Heart right ventricle (tissue), 16 donors: ENCODE results near the gene GVQW3. TPM values are rescaled to one million over a fixed set of nuclear protein-coding genes. Genes with fewer than 3 reads are reported as not detected.

Experiments
- ATAC-seq, 8 donors: fragments of 200-7000 bp; cut with Tn5 transposase; one replicate each; pipeline ENCODE4 v1.9.1; 2020; ENCODE audit warnings: mild to moderate bottlenecking in 8 of 8, moderate library complexity in 8 of 8, moderate number of reproducible peaks in 1 of 8
- DNase-seq, 2 donors: peaks; one replicate each; pipeline ENCODE4 v3.0.0-alpha.2; 2020
- H3K27ac ChIP-seq, 10 donors: fragments of 200-600 bp; sonication (generic) in 2 of 10; one replicate each; pipeline versions ENCODE4 v1.5.0 to v1.8.0; 2020 to 2022; ENCODE audit warnings: mild to moderate bottlenecking in 3 of 10
- H3K27me3 ChIP-seq, 7 donors: fragments of 200-600 bp; one replicate each; pipeline ENCODE4 v1.8.0; 2021 to 2022; ENCODE audit warnings: mild to moderate bottlenecking in 2 of 7
- H3K36me3 ChIP-seq, 9 donors: fragments of 200-600 bp; sonication (generic) in 1 of 9; one replicate each; pipeline versions ENCODE4 v1.5.0 to v1.8.0; 2020 to 2022; ENCODE audit warnings: mild to moderate bottlenecking in 2 of 9
- H3K4me1 ChIP-seq, 9 donors: fragments of 200-600 bp; sonication (generic) in 1 of 9; one replicate each; pipeline versions ENCODE4 v1.5.0 to v1.8.0; 2020 to 2022; ENCODE audit warnings: mild to moderate bottlenecking in 4 of 9
- H3K4me3 ChIP-seq, 10 donors: fragments of 200-600 bp; sonication (generic) in 2 of 10; one replicate each; pipeline versions ENCODE4 v1.5.0 to v1.8.0; 2020 to 2022; ENCODE audit warnings: mild to moderate bottlenecking in 7 of 10, moderate library complexity in 2 of 10
- H3K9me3 ChIP-seq, 11 donors: fragments of 200-600 bp in 10 of 11; sonication (generic) in 2 of 11; one replicate each; pipeline versions ENCODE4 v1.5.0 to v1.8.0; 2013 to 2022; ENCODE audit warnings: mild to moderate bottlenecking in 2 of 11, control low read depth in 1 of 11, moderate library complexity in 1 of 11
- CTCF ChIP-seq, 9 donors: fragments of 200-600 bp; sonication (generic) in 2 of 9; IDR thresholded peaks; one replicate each; pipeline versions ENCODE4 v1.5.0 to v1.8.0; 2021 to 2022; ENCODE audit warnings: antibody characterized with exemption in 9 of 9, mild to moderate bottlenecking in 5 of 9, moderate library complexity in 1 of 9
- WGBS, 2 donors: extraction: QIAGEN DNeasy Blood & Tissue Kit; methylation state at CpG; one replicate each; pipeline ENCODE4 v1.1.7; 2013; ENCODE audit warnings: inconsistent platforms in 1 of 2; 5-methylcytosine and 5-hydroxymethylcytosine counted together
- intact Hi-C, 10 donors: fragments of 100-400 bp; cut with DNase I; formaldehyde crosslinking; loops; one replicate each; pipeline versions ENCODE4 v1.11.1 to v1.14.2; 2022
- long read RNA-seq, 3 donors: library from polyadenylated mRNA; unstranded; transcript quantifications; one replicate each; pipeline ENCODE4 v2.0.0, GENCODE V29; 2020 to 2021
- polyA plus RNA-seq, 2 donors: library from polyadenylated mRNA; stranded (reverse); fragments of 200-250 nt; gene quantifications; one replicate each; pipeline ENCODE4 v1.2.3, GENCODE V29; 2013
- total RNA-seq, 10 donors: library from RNA; stranded (reverse); fragmentation: NEBNext Ultra II Directional in 3 of 10; extraction: Animal tissue kit (Norgen Biotek cat#: 25700) in 3 of 10; gene quantifications; one replicate each; pipeline versions ENCODE4 v1.2.1 to v1.2.4, GENCODE V29; 2021 to 2023
- donor health status: Arrhythmogenic right ventricular cardiomyopathy.
- donor health status: ischemic (EF 13 %, LVEDD 7.1; RV severe dilation, severe dysfunction).
- donor health status: healthy with polysubstance abuse.
- donor health status: DM: no; HTN: yes; CAD: no.
- donor health status: DM: no; HTN: no; CAD: no.
- donor health status: ischemic (EF 25% LVEDD 6.9; RV normal size, moderate dysfunction).
- donor health status: ischemic (EF 25% LVEDD 5.7; RV mildly dilated, moderate dysfunction).
- donor health status: healthy.
- donor health status: DM: yes; HTN: yes; CAD: no.
- donor health status: Ischemic cardiomyopathy.
- donor health status: ischemic (EF 35%, LVEDD 5.7; RV mildly dilated, moderate dysfunction).
- donor health status: nonischemic (EF 11% LVEDD 7.7; RV severe dilation, severe dysfunction).
- donor health status: DM: yes; HTN: yes; CAD: no.
- donor health status: PGD.
- donor health status: ischemic (EF 29% LVEDD 5.4; RV normal size, mild dysfunction).
- donor health status: nonischemic (EF 23%, LVEDD 6.1; RV moderate dilation, normal function).

GVQW3 gene
- total RNA-seq (1 to 10 TPM in 9 of 10 donors, under 1 TPM in 1; 0.93 to 2.7 (median 1.8) TPM), polyA plus RNA-seq (under 1 TPM; 0.37 to 0.41 TPM)
- long read RNA-seq, donor 1, partial matches to known transcripts = 0 of 1 reads
- long read RNA-seq, donor 1, other reads (novel, unspliced or antisense) = 0 of 1 reads
- long read RNA-seq, donor 2, partial matches to known transcripts = 0 of 3 reads
- long read RNA-seq, donor 2, other reads (novel, unspliced or antisense) = 2 of 3 reads
- long read RNA-seq, donor 3 = 0 reads

GRCh38 chr11:76380977-76381719, at the start of gene GVQW3, which contains the start of gene THAP12:
GVQW3 (plus strand) TSS chr11:76381323; CDS start chr11:76381829, 506 bp downstream.
THAP12 (minus strand) TSS chr11:76381132; CDS start chr11:76380836, 296 bp downstream.
- DNase-seq (peak; percentile 98 to 99), ATAC-seq (peak; percentile 97 to 99 (median 99))
- Histone ChIP-seq H3K4me1 (peaks cover 2 to 49% (median 36%) of the 10 kb centered on the region in 9 donors), H3K9me3 (no peaks in the 10 kb centered on the region), H3K36me3 (no peaks in the 10 kb centered on the region), H3K27me3 (no peaks in the 10 kb centered on the region), H3K27ac (peak within 1 kb of the TSS; percentile 42 to 94 (median 91)), H3K4me3 (peak within 1 kb of the TSS; percentile 67 to 99 (median 94))
- TF ChIP-seq CTCF (IDR thresholded peaks at IDR 0.05) = peak in 4 of 9 donors; percentile 39 to 54 (median 46)
- WGBS, 2 donors = 0 to 1% methylated on average over 58 to 69 of the region's 69 CpGs
- intact Hi-C loops = loop anchor here in 8 of 10 donors (1.0 to 10.0 kb wide), 5 partner anchors 61 to 174 kb away; partner anchors contain the start of genes EMSY (in 3 of the 8) and WNT11 (in 1 of the 8)

- H3K27ac ChIP-seq = no peak overlapping the region
- intact Hi-C loops = no loop called here
- H3K4me1 ChIP-seq = peaks cover 0 to 36% (median 17%) of the 10 kb centered on the region in 9 donors
- no peak overlapping the region for H3K4me3 ChIP-seq
- H3K36me3 ChIP-seq = no peaks in the 10 kb centered on the region
- no peak for DNase-seq
- WGBS, 2 donors = 96 to 98% methylated on average over 5 of the region's 5 CpGs
- ATAC-seq = no peak
- H3K27me3 ChIP-seq = no peaks in the 10 kb centered on the region
- TF ChIP-seq CTCF (IDR thresholded peaks at IDR 0.05) = no peak
- peaks cover 0 to 13% (median 0%) of the 10 kb centered on the region in 11 donors for H3K9me3 ChIP-seq
These were observed 46.2 kb upstream of the GVQW3 start for GRCh38 chr11:76334826-76335389.

- no peak overlapping the region for H3K27ac ChIP-seq
- H3K27me3 ChIP-seq = no peaks in the 10 kb centered on the region
- ATAC-seq = peak in 2 of 8 donors; percentile 10 to 39
- intact Hi-C loops = no loop called here
- H3K9me3 ChIP-seq = peaks cover 0 to 13% (median 0%) of the 10 kb centered on the region in 11 donors
- DNase-seq = no peak
- TF ChIP-seq CTCF (IDR thresholded peaks at IDR 0.05) = no peak
- peaks cover 0 to 40% (median 20%) of the 10 kb centered on the region in 9 donors for H3K4me1 ChIP-seq
- H3K4me3 ChIP-seq = no peak overlapping the region
- H3K36me3 ChIP-seq = no peaks in the 10 kb centered on the region
These were observed 45.3 kb upstream of the GVQW3 start for GRCh38 chr11:76335842-76336241.

GRCh38 chr11:76336597-76336996, 44.5 kb upstream of the GVQW3 start:
- WGBS, 2 donors = 76 to 93% methylated on average over 2 of the region's 2 CpGs

More at GRCh38 chr11:76336597-76336996, 44.5 kb upstream of the GVQW3 start:
- DNase-seq (no peak), ATAC-seq (no peak)
- intact Hi-C loops = no loop called here
- no peak for TF ChIP-seq CTCF (IDR thresholded peaks at IDR 0.05)
- Histone ChIP-seq H3K9me3 (peaks cover 0 to 13% (median 0%) of the 10 kb centered on the region in 11 donors), H3K4me1 (peaks cover 0 to 40% (median 20%) of the 10 kb centered on the region in 9 donors), H3K27ac (no peak overlapping the region), H3K4me3 (no peak overlapping the region), H3K36me3 (no peaks in the 10 kb centered on the region), H3K27me3 (no peaks in the 10 kb centered on the region)
